Tibial artery (tissue), 4 donors: Measurements from ENCODE around the gene LENEP.
"Not testable (repeated sequence)": the region's sequence is repeated elsewhere in the genome, so short reads cannot be mapped to it uniquely, and the experiment has no call there.

ENCODE experiments used
- DNase-seq, 2 donors: peaks; one replicate each; pipeline ENCODE4 v3.0.0-alpha.2; 2019
- H3K27ac ChIP-seq, 2 donors: fragments of 200-600 bp; sonication (generic) in 1 of 2; 1 replicate in 1 of 2; 2 replicates in 1 of 2; pipeline ENCODE4 v1.5.1; 2018 to 2019; ENCODE audit warnings: mild to moderate bottlenecking in 1 of 2
- H3K27me3 ChIP-seq, 2 donors: fragments of 200-600 bp; sonication (generic) in 1 of 2; one replicate each; pipeline versions ENCODE4 v1.5.1 to v1.6.0; 2016 to 2019
- H3K36me3 ChIP-seq, 3 donors: fragments of 200-600 bp; sonication (generic) in 2 of 3; one replicate each; pipeline ENCODE4 v1.5.1; 2016 to 2019; ENCODE audit warnings: mild to moderate bottlenecking in 2 of 3
- H3K4me1 ChIP-seq, 4 donors: fragments of 200-600 bp; sonication (generic) in 2 of 4; 1 replicate in 3 of 4; 2 replicates in 1 of 4; pipeline ENCODE4 v1.5.1; 2016 to 2019
- H3K4me3 ChIP-seq, 2 donors: fragments of 200-600 bp; sonication (generic) in 1 of 2; 1 replicate in 1 of 2; 2 replicates in 1 of 2; pipeline ENCODE4 v1.5.1; 2018 to 2019; ENCODE audit warnings: mild to moderate bottlenecking in 2 of 2
- H3K9me3 ChIP-seq, 3 donors: fragments of 200-600 bp; sonication (generic) in 1 of 3; one replicate each; pipeline ENCODE4 v1.5.1; 2016 to 2019
- intact Hi-C: fragments of 100-400 bp; cut with DNase I; formaldehyde crosslinking; loops from one replicate; pipeline ENCODE4 v1.15.0; 2023; ENCODE audit warnings: low total_unique reads
- TF ChIP-seq, protein P1 (sequence below), 2 experiments: fragments of 200-600 bp in 1 of 2; fragments of 450-650 bp in 1 of 2; IDR thresholded peaks; one replicate each; pipeline ENCODE4 v1.5.1; 2017 to 2019; ENCODE audit warnings: antibody characterized with exemption in 2 of 2, mild to moderate bottlenecking in 1 of 2, moderate library complexity in 1 of 2

LENEP gene

DNA sequence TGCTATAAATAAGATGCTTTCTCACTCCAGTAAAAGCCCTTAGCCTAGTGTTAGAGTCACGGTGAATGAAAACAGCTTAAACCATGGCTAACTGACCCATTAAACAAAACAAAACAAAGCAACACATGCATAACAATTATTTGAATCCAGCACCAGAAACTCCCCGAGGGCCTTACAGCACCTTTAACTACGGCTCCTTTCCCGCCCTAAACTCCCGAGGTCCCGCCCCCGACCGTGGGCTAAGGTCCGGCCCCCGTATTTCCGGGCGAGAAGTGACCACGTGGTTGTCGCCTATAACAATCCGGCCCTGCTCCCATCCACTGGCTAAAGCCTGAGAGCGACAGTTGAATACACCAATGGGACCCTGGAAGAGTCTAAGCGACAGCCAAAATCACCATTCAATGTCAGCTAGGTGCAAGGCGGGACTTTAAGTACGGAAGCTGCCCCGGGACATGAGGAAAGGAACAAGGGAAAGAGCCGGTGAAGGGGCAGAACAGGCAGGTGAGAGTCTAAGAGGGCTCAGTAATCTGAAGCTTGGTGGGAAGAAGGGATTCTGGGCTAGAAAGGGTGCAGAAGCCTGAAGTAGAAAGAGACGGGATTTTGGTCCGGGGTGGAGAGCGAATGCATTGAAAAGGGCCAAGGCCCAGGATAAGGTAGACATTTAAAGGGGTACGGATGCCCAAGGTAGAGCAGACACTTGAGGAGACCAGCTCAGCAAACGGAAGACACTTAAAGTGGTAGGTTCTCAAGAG is 10.3 kb upstream of the LENEP start, which contains the start of gene FLAD1:
Gene FLAD1 (plus strand): TSS at position 448 of the 752 bp plus-strand sequence. CDS start 351 bp downstream, outside the sequence.
- Histone ChIP-seq H3K27ac (peak within 1 kb of the TSS; percentile 61 to 68), H3K4me3 (peak within 1 kb of the TSS; percentile 60 to 73), H3K9me3 (no peaks in the 10 kb centered on the region), H3K27me3 (no peaks in the 10 kb centered on the region), H3K36me3 (peaks cover 3 to 20% (median 7%) of the 10 kb centered on the region in 3 donors), H3K4me1 (peaks cover 0 to 18% (median 12%) of the 10 kb centered on the region in 4 donors)
- intact Hi-C loops = no loop called here
- DNase-seq = peak; percentile 98 to 99
- TF ChIP-seq, protein P1, sequence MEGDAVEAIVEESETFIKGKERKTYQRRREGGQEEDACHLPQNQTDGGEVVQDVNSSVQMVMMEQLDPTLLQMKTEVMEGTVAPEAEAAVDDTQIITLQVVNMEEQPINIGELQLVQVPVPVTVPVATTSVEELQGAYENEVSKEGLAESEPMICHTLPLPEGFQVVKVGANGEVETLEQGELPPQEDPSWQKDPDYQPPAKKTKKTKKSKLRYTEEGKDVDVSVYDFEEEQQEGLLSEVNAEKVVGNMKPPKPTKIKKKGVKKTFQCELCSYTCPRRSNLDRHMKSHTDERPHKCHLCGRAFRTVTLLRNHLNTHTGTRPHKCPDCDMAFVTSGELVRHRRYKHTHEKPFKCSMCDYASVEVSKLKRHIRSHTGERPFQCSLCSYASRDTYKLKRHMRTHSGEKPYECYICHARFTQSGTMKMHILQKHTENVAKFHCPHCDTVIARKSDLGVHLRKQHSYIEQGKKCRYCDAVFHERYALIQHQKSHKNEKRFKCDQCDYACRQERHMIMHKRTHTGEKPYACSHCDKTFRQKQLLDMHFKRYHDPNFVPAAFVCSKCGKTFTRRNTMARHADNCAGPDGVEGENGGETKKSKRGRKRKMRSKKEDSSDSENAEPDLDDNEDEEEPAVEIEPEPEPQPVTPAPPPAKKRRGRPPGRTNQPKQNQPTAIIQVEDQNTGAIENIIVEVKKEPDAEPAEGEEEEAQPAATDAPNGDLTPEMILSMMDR (IDR thresholded peaks at IDR 0.05) = peak in 1 of 2 experiments; percentile 11

DNA sequence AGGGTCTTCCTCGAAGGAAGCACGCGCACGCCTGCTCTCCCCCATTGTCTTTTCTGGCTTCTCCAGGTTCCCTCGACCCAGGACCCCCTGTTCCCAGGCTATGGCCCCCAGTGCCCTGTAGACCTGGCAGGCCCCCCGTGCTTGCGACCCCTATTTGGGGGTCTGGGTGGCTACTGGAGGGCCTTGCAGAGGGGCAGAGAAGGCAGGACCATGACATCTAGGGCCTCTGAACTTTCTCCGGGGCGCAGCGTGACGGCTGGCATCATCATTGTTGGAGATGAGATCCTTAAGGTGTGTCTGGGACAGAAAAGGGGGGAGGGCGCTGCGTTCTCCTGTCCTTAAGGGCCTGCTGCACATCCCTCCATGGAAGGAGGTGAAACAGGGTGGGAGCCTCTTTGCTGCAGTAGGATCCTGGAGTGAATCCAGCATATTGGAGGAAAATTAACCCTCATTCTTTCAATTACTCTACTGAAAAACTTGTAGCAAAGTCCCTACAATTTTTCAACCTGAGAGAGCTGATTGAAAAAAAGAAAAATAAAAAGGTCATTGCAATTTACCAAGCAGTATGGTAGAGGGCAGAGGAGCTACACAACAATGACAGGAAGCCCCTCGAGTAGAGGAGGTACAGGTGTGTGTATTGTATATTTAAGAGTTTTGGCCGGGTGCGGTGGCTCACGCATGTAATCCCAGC is 9.5 kb upstream of the LENEP start:
- Histone ChIP-seq H3K9me3 (no peaks in the 10 kb centered on the region), H3K4me1 (peaks cover 0 to 18% (median 12%) of the 10 kb centered on the region in 4 donors), H3K27ac (peak overlapping the region; percentile 61 to 68), H3K36me3 (peaks cover 11 to 28% (median 15%) of the 10 kb centered on the region in 3 donors), H3K27me3 (no peaks in the 10 kb centered on the region), H3K4me3 (peak overlapping the region; percentile 60 to 73)
- intact Hi-C loops = no loop called here
- no peak for DNase-seq
- TF ChIP-seq, protein P1 (IDR thresholded peaks at IDR 0.05) = no peak

DNA sequence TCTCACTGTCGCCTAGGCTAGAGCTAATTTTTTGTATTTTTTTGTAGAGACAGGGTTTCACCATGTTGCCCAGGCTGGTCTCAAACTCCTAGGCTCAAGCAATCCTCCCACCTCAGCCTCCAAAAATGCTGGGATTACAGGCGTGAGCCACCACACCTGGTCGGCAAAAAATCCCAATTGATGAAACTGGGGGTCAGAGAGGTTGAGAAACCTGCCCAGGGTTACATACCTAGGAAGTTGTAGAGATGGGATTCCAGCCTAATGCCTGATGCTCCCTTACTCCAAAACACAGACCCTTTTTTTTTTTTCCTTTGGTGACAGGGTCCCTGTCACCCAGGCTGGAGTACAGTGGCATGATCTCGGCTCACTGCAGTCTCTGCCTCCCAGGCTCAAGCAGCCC is 6.7 kb upstream of the LENEP start:
- H3K27ac ChIP-seq, intact Hi-C loops: not testable (repeated sequence)
- H3K36me3 ChIP-seq = peaks cover 11 to 51% (median 24%) of the 10 kb centered on the region in 3 donors

DNA sequence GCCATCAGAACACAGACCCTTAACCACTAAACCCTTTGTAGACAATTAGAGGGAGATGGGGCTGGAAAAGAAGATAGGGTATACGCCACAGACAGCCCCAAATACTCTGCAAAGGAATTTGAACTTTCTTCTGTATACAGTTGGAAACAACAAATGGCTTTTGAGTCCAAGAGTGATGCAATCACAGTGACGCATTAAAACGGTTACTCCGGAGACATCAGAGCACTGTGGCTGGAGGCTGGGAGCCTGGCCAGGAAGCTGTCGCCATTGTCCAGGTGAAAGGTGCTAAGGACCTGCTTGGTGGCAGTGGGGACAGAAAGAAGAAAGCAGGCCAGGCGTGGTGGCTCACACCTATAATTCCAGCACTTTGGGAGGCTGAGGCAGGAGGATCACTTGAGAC is 6.1 kb upstream of the LENEP start:
- TF ChIP-seq, protein P1 (IDR thresholded peaks at IDR 0.05) = no peak

More for the DNA sequence above, 6.7 kb upstream of the LENEP start:
- not testable (repeated sequence) for H3K27me3 ChIP-seq, DNase-seq, H3K4me3 ChIP-seq, H3K9me3 ChIP-seq
- peaks cover 0 to 18% (median 12%) of the 10 kb centered on the region in 4 donors for H3K4me1 ChIP-seq

DNA sequence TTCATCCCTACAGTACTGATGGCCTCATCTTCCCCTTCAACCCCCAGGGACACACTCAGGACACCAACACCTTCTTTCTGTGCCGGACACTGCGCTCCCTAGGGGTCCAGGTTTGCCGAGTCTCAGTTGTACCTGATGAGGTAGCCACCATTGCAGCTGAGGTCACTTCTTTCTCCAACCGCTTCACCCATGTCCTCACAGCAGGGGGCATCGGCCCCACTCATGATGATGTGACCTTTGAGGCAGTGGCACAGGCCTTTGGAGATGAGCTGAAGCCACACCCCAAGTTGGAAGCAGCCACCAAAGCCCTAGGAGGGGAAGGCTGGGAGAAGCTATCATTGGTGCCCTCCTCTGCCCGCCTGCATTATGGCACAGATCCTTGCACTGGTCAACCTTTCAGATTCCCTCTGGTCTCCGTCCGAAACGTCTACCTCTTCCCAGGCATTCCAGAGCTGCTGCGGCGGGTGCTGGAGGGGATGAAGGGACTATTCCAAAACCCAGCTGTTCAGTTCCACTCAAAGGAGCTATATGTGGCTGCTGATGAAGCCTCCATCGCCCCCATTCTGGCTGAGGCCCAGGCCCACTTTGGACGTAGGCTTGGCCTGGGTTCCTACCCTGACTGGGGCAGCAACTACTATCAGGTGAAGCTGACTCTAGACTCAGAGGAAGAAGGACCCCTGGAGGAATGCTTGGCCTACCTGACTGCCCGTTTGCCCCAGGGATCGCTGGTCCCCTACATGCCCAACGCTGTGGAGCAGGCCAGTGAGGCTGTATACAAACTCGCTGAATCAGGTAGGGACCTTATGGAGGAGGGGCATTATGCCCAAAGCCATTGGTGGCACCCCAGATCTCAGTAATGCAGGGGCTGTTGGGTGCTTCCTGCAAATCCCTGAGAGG is 5.1 kb upstream of the LENEP start:
- peaks cover 11 to 65% (median 24%) of the 10 kb centered on the region in 3 donors for H3K36me3 ChIP-seq
- no peak overlapping the region for H3K4me3 ChIP-seq
- DNase-seq = no peak
- intact Hi-C loops = no loop called here
- H3K9me3 ChIP-seq = no peaks in the 10 kb centered on the region
- no peak overlapping the region for H3K27ac ChIP-seq
- H3K27me3 ChIP-seq = no peaks in the 10 kb centered on the region
- peaks cover 0 to 12% (median 9%) of the 10 kb centered on the region in 4 donors for H3K4me1 ChIP-seq
- TF ChIP-seq, protein P1 (IDR thresholded peaks at IDR 0.05) = no peak

More for the DNA sequence above, 6.1 kb upstream of the LENEP start:
- H3K4me3 ChIP-seq = no peak overlapping the region
- H3K36me3 ChIP-seq = peaks cover 11 to 55% (median 24%) of the 10 kb centered on the region in 3 donors
- intact Hi-C loops = no loop called here
- no peak overlapping the region for H3K27ac ChIP-seq
- no peak for DNase-seq
- no peaks in the 10 kb centered on the region for H3K9me3 ChIP-seq
- H3K4me1 ChIP-seq = peaks cover 0 to 17% (median 12%) of the 10 kb centered on the region in 4 donors
- no peaks in the 10 kb centered on the region for H3K27me3 ChIP-seq
